Measurements from ENCODE around the gene PDE2A. TPM values are rescaled to one million over a fixed set of nuclear protein-coding genes. Genes with fewer than 3 reads are reported as not detected.
"Not testable (repeated sequence)": the region's sequence is repeated elsewhere in the genome, so short reads cannot be mapped to it uniquely, and the experiment has no call there.

Gene PDE2A
- total RNA-seq, 1 donor from 2014 or later = not detected

DNA sequence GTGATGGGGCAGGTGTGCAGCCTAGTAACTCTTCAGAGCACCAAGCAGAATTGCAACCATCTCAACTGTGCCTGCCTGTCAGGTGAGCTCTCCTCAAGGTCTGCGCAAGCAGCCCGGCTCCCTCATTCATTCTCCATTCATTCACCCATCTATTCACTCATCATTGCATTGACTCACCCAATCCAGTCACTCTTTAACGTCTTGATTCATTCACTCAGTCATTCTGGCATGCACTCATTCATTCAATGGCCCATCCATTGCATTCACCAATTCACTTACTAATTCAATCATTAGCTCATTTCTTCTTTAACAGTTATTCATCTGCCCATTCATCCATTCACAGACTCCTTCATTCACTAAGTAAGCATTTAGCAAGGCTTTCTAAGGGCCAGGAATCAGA lies 111.8 kb downstream of the PDE2A start:
- Mint-ChIP-seq H3K27ac (ENCODE audit: unreplicated experiment) (no peak overlapping the region), H3K4me3 (ENCODE audit: unreplicated experiment) (no peak overlapping the region), H3K9me3 (ENCODE audit: unreplicated experiment) (no peaks in the 10 kb centered on the region), H3K27me3 (ENCODE audit: unreplicated experiment) (peaks cover 24% of the 10 kb centered on the region), H3K36me3 (ENCODE audit: unreplicated experiment) (no peaks in the 10 kb centered on the region), H3K4me1 (ENCODE audit: unreplicated experiment) (no peaks in the 10 kb centered on the region)
- TF ChIP-seq, protein P1, sequence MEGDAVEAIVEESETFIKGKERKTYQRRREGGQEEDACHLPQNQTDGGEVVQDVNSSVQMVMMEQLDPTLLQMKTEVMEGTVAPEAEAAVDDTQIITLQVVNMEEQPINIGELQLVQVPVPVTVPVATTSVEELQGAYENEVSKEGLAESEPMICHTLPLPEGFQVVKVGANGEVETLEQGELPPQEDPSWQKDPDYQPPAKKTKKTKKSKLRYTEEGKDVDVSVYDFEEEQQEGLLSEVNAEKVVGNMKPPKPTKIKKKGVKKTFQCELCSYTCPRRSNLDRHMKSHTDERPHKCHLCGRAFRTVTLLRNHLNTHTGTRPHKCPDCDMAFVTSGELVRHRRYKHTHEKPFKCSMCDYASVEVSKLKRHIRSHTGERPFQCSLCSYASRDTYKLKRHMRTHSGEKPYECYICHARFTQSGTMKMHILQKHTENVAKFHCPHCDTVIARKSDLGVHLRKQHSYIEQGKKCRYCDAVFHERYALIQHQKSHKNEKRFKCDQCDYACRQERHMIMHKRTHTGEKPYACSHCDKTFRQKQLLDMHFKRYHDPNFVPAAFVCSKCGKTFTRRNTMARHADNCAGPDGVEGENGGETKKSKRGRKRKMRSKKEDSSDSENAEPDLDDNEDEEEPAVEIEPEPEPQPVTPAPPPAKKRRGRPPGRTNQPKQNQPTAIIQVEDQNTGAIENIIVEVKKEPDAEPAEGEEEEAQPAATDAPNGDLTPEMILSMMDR (IDR thresholded peaks at IDR 0.05) = no peak
- no peak for DNase-seq (ENCODE audit: extremely low spot score, unreplicated experiment)

DNA sequence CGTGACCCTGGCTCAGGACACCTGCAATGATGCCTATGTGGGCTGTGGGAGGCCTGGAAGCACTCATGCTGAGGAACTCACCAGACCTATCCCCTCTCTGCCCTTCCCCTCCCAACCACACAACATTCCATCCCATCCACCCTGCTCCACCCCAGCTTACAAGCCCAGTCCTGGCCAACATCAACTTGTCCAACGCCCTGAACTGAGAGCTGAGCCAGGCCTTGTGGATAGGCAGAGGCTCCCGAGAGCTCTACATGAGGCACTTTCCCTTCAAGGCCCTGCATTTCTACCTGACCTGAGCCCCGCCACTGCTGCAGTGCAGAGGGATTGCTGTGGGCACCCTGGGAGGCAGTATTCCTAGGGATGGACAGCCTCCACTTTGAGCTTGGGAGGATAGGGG lies 112.4 kb downstream of the PDE2A start:
- no peaks in the 10 kb centered on the region for H3K4me1 Mint-ChIP-seq (ENCODE audit: unreplicated experiment)
- no peak overlapping the region for H3K4me3 Mint-ChIP-seq (ENCODE audit: unreplicated experiment)
- H3K9me3 Mint-ChIP-seq (ENCODE audit: unreplicated experiment) = no peaks in the 10 kb centered on the region
- no peak for DNase-seq (ENCODE audit: extremely low spot score, unreplicated experiment)
- TF ChIP-seq, protein P1 (IDR thresholded peaks at IDR 0.05) = no peak
- H3K36me3 Mint-ChIP-seq (ENCODE audit: unreplicated experiment) = no peaks in the 10 kb centered on the region
- no peak overlapping the region for H3K27ac Mint-ChIP-seq (ENCODE audit: unreplicated experiment)
- H3K27me3 Mint-ChIP-seq (ENCODE audit: unreplicated experiment) = peaks cover 29% of the 10 kb centered on the region

DNA sequence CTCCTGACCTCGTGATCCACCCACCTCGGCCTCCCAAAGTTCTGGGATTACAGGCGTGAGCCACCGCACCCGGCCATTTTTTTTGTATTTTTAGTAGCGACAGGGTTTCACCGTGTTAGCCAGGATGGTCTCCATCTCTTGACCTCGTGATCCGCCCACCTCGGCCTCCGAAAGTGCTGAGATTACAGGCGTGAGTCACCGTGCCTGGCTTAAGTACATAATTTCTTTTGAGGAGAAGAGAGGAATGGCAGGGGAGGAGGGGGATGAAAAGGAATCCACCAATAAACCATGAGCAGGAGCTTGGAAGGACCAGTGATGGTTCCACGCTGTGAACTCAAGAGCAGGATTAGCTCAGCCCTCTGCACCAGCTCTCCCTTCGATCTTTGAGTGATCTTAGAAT lies 113.4 kb downstream of the PDE2A start:
- not testable (repeated sequence) for H3K9me3 Mint-ChIP-seq (ENCODE audit: unreplicated experiment); H3K27ac Mint-ChIP-seq (ENCODE audit: unreplicated experiment); H3K36me3 Mint-ChIP-seq (ENCODE audit: unreplicated experiment); H3K4me1 Mint-ChIP-seq (ENCODE audit: unreplicated experiment); H3K4me3 Mint-ChIP-seq (ENCODE audit: unreplicated experiment)
- H3K27me3 Mint-ChIP-seq (ENCODE audit: unreplicated experiment) = peaks cover 35% of the 10 kb centered on the region
- DNase-seq (ENCODE audit: extremely low spot score, unreplicated experiment) = peak; percentile 30

DNA sequence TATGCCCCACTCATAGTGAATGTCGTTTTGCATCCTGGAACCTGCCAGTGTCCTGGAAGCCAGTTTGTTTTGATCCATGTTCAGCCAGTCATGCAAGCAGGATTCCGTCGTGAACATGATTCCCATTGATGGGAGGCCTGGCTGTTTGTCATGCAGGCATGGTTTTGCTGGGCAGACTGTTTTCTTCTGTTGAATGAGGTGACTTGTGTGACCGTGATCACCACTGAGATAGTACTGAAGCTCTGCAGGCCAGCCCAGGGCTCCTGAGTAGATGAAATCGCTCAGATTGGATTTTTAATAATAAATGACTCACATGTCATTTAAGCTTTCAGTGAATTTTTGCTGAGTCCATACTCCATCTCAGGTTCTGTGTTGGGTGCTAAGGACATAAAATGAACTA lies 117.8 kb downstream of the PDE2A start:
- TF ChIP-seq, protein P1 (IDR thresholded peaks at IDR 0.05) = no peak
- Mint-ChIP-seq H3K27ac (ENCODE audit: unreplicated experiment) (no peak overlapping the region), H3K36me3 (ENCODE audit: unreplicated experiment) (no peaks in the 10 kb centered on the region), H3K4me3 (ENCODE audit: unreplicated experiment) (no peak overlapping the region), H3K9me3 (ENCODE audit: unreplicated experiment) (no peaks in the 10 kb centered on the region), H3K4me1 (ENCODE audit: unreplicated experiment) (no peaks in the 10 kb centered on the region), H3K27me3 (ENCODE audit: unreplicated experiment) (peaks cover 64% of the 10 kb centered on the region)
- no peak for DNase-seq (ENCODE audit: extremely low spot score, unreplicated experiment)

DNA sequence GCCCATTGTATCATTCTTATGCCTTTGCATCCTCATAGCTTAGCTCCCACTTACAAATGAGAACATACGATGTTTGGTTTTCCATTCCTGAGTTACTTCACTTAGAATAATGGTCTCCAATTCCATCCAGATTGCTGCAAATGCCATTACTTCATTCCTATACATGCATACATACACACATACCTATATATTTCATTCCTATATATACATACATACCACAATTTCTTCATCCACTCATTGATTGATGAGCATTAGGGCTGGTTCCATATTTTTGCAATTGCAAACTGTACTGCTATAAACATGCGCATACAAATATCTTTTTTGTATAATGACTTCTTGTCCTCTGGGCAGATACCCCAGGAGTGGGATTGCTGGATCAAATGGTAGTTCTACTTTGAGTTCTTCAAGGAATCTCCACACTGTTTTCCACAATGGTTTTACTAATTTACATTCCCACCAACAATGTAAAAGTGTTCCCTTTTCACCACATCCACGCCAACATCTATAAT lies 119.2 kb downstream of the PDE2A start:
- not testable (repeated sequence) for H3K27ac Mint-ChIP-seq (ENCODE audit: unreplicated experiment); DNase-seq (ENCODE audit: extremely low spot score, unreplicated experiment); H3K36me3 Mint-ChIP-seq (ENCODE audit: unreplicated experiment); H3K4me1 Mint-ChIP-seq (ENCODE audit: unreplicated experiment); H3K4me3 Mint-ChIP-seq (ENCODE audit: unreplicated experiment); H3K9me3 Mint-ChIP-seq (ENCODE audit: unreplicated experiment)
- peaks cover 64% of the 10 kb centered on the region for H3K27me3 Mint-ChIP-seq (ENCODE audit: unreplicated experiment)

DNA sequence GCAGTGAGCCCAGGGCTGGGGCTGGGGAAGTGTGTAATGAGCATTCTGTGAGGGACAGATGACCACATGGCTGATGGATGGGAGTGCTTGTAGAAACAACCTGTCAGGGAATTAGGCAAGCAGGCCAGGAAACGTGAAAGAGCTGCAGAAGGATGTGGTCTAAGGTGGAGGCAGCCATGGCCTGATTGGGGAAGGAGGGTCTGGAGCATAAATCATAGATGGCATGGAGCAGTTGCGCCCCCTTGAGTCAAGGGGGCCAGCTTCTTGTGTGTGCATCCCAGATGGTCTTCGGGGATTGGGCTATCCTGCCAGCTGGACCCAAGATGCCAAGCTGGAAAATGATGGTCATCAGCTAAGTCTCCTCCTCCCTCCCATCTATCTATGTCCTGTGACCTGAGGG lies 120.5 kb downstream of the PDE2A start:
- no peak overlapping the region for H3K4me3 Mint-ChIP-seq (ENCODE audit: unreplicated experiment)
- H3K4me1 Mint-ChIP-seq (ENCODE audit: unreplicated experiment) = no peaks in the 10 kb centered on the region
- H3K27ac Mint-ChIP-seq (ENCODE audit: unreplicated experiment) = no peak overlapping the region
- H3K36me3 Mint-ChIP-seq (ENCODE audit: unreplicated experiment) = no peaks in the 10 kb centered on the region
- TF ChIP-seq, protein P1 (IDR thresholded peaks at IDR 0.05) = no peak
- no peak for DNase-seq (ENCODE audit: extremely low spot score, unreplicated experiment)
- H3K27me3 Mint-ChIP-seq (ENCODE audit: unreplicated experiment) = peaks cover 61% of the 10 kb centered on the region
- H3K9me3 Mint-ChIP-seq (ENCODE audit: unreplicated experiment) = no peaks in the 10 kb centered on the region
